Endothelial cell of umbilical vein (primary cell): Measurements from ENCODE around the gene SRSF3. TPM values are rescaled to one million over a fixed set of nuclear protein-coding genes. Genes with fewer than 3 reads are reported as not detected.

ENCODE experiments used
- BruUV-seq: library from RNA; stranded (reverse); fragments of 400-500 nt; replicated peaks from 2 replicates; lab custom pipeline; 2021; lab: Mats Ljungman, UMichigan
- CTCF ChIA-PET: fragments of 300-600, 350-600 bp; sonication (Branson Sonifier 250); formaldehyde crosslinking; loops from one replicate; lab custom pipeline; 2021; ENCODE audit warnings: antibody characterized with exemption, inconsistent platforms; lab: Charles Lee
- POLR2A ChIA-PET: fragments of 300-600, 350-600 bp; sonication (Branson Sonifier 250); formaldehyde crosslinking; loops from one replicate; lab custom pipeline; 2021; ENCODE audit warnings: antibody characterized with exemption, inconsistent platforms; lab: Charles Lee
- DNase-seq: peaks from one replicate; pipeline ENCODE4 v3.0.0-alpha.2; 2011; ENCODE audit warnings: low read depth, low spot score
- FAIRE-seq: peaks from 2 replicates; lab custom pipeline; 2011; peaks lifted over from hg19 to GRCh38; lab: Jason Lieb, UNC
- H2AFZ ChIP-seq: 2 replicates; pipeline ENCODE4 v1.6.0; 2012; ENCODE audit warnings: low read depth, low read length, control low read depth, inconsistent platforms
- H3K27ac ChIP-seq: 2 replicates; pipeline ENCODE4 v1.5.1; 2011; ENCODE audit warnings: low read depth, mild to moderate bottlenecking, control low read depth, low read length, moderate library complexity; ENCODE audit not compliant: insufficient read depth
- H3K27me3 ChIP-seq, 2 experiments: 2 replicates each; pipeline versions ENCODE4 v1.6.0 to v1.6.1; 2011; ENCODE audit warnings: low read length in 2 of 2, mixed read lengths in 1 of 2; ENCODE audit not compliant: control insufficient read depth in 2 of 2, insufficient read depth in 2 of 2
- H3K36me3 ChIP-seq, 2 experiments: 2 replicates in 1 of 2; 3 replicates in 1 of 2; pipeline ENCODE4 v1.5.1; 2011; ENCODE audit warnings: low read length in 2 of 2, mild to moderate bottlenecking in 1 of 2, moderate library complexity in 1 of 2; ENCODE audit not compliant: control insufficient read depth in 2 of 2, insufficient read depth in 2 of 2; ENCODE audit errors: extremely low read depth in 1 of 2
- H3K4me1 ChIP-seq: 3 replicates; pipeline ENCODE4 v1.5.1; 2011; ENCODE audit warnings: mild to moderate bottlenecking, low read length; ENCODE audit not compliant: control insufficient read depth, insufficient read depth; ENCODE audit errors: extremely low read depth
- H3K4me2 ChIP-seq: 2 replicates; pipeline ENCODE4 v1.6.1; 2011; ENCODE audit warnings: low read length, control low read depth, mixed read lengths; ENCODE audit not compliant: insufficient read depth
- H3K4me3 ChIP-seq, 3 experiments: fragments of 200-600 bp in 1 of 3; sonication (generic), shearing (Covaris generic) in 1 of 3; replicated peaks in 1 of 3; 2 replicates each; pipeline ENCODE4 v1.5.1; 2011 to 2016; ENCODE audit warnings: control low read depth in 3 of 3, low read length in 3 of 3, mild to moderate bottlenecking in 2 of 3, inconsistent platforms in 1 of 3, low read depth in 1 of 3, moderate library complexity in 1 of 3; ENCODE audit not compliant: insufficient read depth in 1 of 3
- H3K79me2 ChIP-seq: 2 replicates; pipeline ENCODE4 v1.6.0; 2012; ENCODE audit warnings: low read length, inconsistent platforms; ENCODE audit not compliant: control insufficient read depth, insufficient read depth
- H3K9ac ChIP-seq: replicated peaks from 2 replicates; pipeline ENCODE3; 2011; ENCODE audit warnings: low read length, control low read depth; ENCODE audit not compliant: insufficient read depth; ENCODE audit errors: extremely low read depth
- H3K9me1 ChIP-seq: replicated peaks from 3 replicates; pipeline ENCODE4 v1.6.0; 2011; ENCODE audit warnings: mild to moderate bottlenecking, low read length; ENCODE audit not compliant: control insufficient read depth, insufficient read depth; ENCODE audit errors: extremely low read depth
- H3K9me3 ChIP-seq: replicated peaks from 2 replicates; pipeline ENCODE4 v1.5.1; 2012; ENCODE audit warnings: low read length, inconsistent platforms; ENCODE audit not compliant: control insufficient read depth, insufficient read depth
- H4K20me1 ChIP-seq: replicated peaks from 2 replicates; pipeline ENCODE3; 2011; ENCODE audit warnings: mild to moderate bottlenecking, low read length; ENCODE audit not compliant: control insufficient read depth, insufficient read depth; ENCODE audit errors: extremely low read depth
- CTCF ChIP-seq, 2 donors: IDR thresholded peaks; 1 replicate in 1 of 2; 2 replicates in 1 of 2; pipeline ENCODE4 v1.5.1; 2011; ENCODE audit warnings: low read length in 2 of 2, mild to moderate bottlenecking in 2 of 2, moderate library complexity in 2 of 2, control low read depth in 1 of 2, inconsistent platforms in 1 of 2, low read depth in 1 of 2; ENCODE audit not compliant: insufficient read depth in 1 of 2; ENCODE audit errors: extremely low read depth in 1 of 2
- EZH2 ChIP-seq: IDR thresholded peaks from 2 replicates; pipeline ENCODE4 v1.6.1; 2012; ENCODE audit warnings: borderline replicate concordance, low read depth, mild to moderate bottlenecking, moderate library complexity, low read length, inconsistent platforms; ENCODE audit not compliant: severe bottlenecking
- FOS ChIP-seq: IDR thresholded peaks from 2 replicates; pipeline ENCODE4 v1.6.1; 2011; ENCODE audit warnings: mild to moderate bottlenecking, low read length, moderate library complexity, borderline replicate concordance; ENCODE audit not compliant: insufficient read depth
- GATA2 ChIP-seq: IDR thresholded peaks from 2 replicates; pipeline ENCODE4 v1.7.0; 2011; ENCODE audit warnings: low read depth, mild to moderate bottlenecking, moderate library complexity, mixed read lengths, low read length; ENCODE audit not compliant: insufficient read length, insufficient read depth
- JUN ChIP-seq: IDR thresholded peaks from 2 replicates; pipeline ENCODE4 v1.6.1; 2011; ENCODE audit warnings: borderline replicate concordance, low read depth; ENCODE audit not compliant: insufficient read length, insufficient read depth
- MAX ChIP-seq: IDR thresholded peaks from 2 replicates; pipeline ENCODE4 v1.6.1; 2011; ENCODE audit not compliant: insufficient read depth, insufficient read length
- MYC ChIP-seq: IDR thresholded peaks from one replicate; pipeline ENCODE4 v1.6.1; 2011; ENCODE audit warnings: mild to moderate bottlenecking, low read depth, low read length
- POLR2A ChIP-seq: IDR thresholded peaks from 2 replicates; pipeline ENCODE4 v1.6.1; 2012; ENCODE audit warnings: low read depth, mild to moderate bottlenecking, control low read depth, low read length
- POLR2AphosphoS5 ChIP-seq: IDR thresholded peaks from 2 replicates; pipeline ENCODE4 v1.6.1; 2012; ENCODE audit warnings: low read depth, mild to moderate bottlenecking, control low read depth, low read length, moderate library complexity; ENCODE audit not compliant: insufficient read depth
- dilution Hi-C: fragments of 300-500 bp; cut with MboI; formaldehyde crosslinking; loops from one replicate; pipeline ENCODE4 v1.15.0; 2019; ENCODE audit warnings: low sequenced_read_pairs; ENCODE audit not compliant: extremely low pct_ligation_motif_present
- intact Hi-C: fragments of 100-400 bp; cut with micrococcal nuclease; formaldehyde crosslinking; loops from one replicate; pipeline ENCODE4 v1.10.0; 2022
- polyA plus RNA-seq, 4 experiments: library from polyadenylated mRNA; depleted of rRNA in 3 of 4; stranded (reverse) in 3 of 4; unstranded in 1 of 4; fragments of >200 nt; gene quantifications; 2 replicates each; pipeline versions ENCODE4 v1.2.1 to v1.2.3, GENCODE V29; 2011 to 2012; ENCODE audit warnings: missing spikeins in 1 of 4
- total RNA-seq: library from RNA; stranded (reverse); gene quantifications from 2 replicates; pipeline ENCODE4 v1.2.3, GENCODE V29; 2021

Gene SRSF3
- total and polyA plus RNA-seq, 2 donors (not counting 3 experiments of a cell fraction or from before 2014, with no cell fraction given), result 317 to 393 TPM

- ChIA-PET POLR2A (no interaction called here), CTCF (interaction anchor here (2.0 kb wide), 1 partner anchor 12 kb away, joined by 4 read pairs; no protein-coding TSS in a partner anchor)
- Histone ChIP-seq H3K4me3 (no peak overlapping the region), H3K36me3 (no peaks in the 10 kb centered on the region), H3K79me2 (no peaks in the 10 kb centered on the region), H4K20me1 (no peaks in the 10 kb centered on the region), H3K4me1 (no peaks in the 10 kb centered on the region), H3K9me1 (no peaks in the 10 kb centered on the region), H3K27ac (no peak overlapping the region), H3K27me3 (peaks cover 5 to 6% of the 10 kb centered on the region in 2 experiments), H3K9ac (no peak overlapping the region), H3K9me3 (no peaks in the 10 kb centered on the region), H3K4me2 (no peak overlapping the region), H2AFZ (no peak overlapping the region)
- TF ChIP-seq CTCF (IDR thresholded peaks at IDR 0.05; ENCODE audit: extremely low read depth in 1 of 2, insufficient read depth in 1 of 2, low read depth in 1 of 2, low read length in 2 of 2) (no peak), JUN (no peak), MAX (no peak), MYC (no peak), POLR2AphosphoS5 (no peak), EZH2 (no peak), FOS (no peak), POLR2A (no peak), GATA2 (no peak)
- no peak for FAIRE-seq
- DNase-seq, result no peak
- intact Hi-C loops (no loop called here), dilution Hi-C loops (no loop called here)
- BruUV-seq, result no TSS peak
Observed at GRCh38 chr6:36556281-36556680, 37.9 kb upstream of the SRSF3 start.
